ENCODE measurements around the gene MET.
"Not testable (repeated sequence)": the region's sequence is repeated elsewhere in the genome, so short reads cannot be mapped to it uniquely, and the experiment has no call there.

The MET gene

GRCh38 chr7:116728413-116728812, 56.4 kb downstream of the MET start:
- DNase-seq (ENCODE audit: low spot score) = no peak

DNA sequence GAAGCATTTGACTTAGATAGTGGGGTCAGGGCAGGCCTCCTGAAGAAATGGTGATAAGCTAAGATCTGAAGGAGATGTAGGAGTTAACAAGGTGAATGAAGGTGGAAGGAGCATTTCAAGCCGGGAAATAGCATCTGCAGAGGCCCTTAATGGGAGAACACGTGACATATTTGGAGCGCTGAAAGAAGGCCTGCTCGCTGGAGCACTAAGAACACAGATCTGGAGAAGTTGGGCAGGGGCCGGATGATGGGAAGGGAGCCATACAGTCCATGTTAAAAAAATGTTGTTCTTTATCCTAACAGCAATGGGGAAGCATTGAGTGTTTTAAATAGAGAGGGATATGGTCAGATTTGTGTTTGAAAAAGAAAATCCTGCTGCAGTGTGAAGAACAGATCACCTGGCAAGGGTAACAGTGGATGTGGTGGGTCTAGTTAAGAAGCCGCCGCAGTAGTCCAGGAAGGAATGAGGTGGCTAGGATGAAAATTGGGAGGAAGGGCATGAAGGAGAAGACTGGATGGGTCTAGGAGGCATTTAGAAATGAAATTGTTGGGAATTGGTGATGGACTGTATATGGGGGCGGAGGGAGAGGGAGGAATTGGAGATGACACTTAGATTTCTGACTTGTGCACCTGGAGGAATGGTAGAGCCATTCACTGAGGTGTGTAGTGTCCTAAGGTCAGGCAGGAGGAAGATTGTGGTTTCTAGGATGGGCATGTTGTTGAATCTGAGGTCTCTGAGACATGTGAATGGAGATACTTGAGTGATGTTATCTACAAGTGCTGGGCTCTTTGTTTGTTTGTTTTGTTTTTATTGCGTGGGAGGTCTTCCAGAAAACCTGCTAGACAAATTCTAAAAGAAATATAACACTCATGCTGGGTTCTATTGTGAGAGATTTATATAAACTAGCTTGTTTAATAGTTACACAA, 58.4 kb downstream of the MET start:
- DNase-seq (ENCODE audit: low spot score) = no peak

- no peak for DNase-seq (ENCODE audit: low spot score)
Observed at GRCh38 chr7:116731023-116731395, 59.0 kb downstream of the MET start.

DNA sequence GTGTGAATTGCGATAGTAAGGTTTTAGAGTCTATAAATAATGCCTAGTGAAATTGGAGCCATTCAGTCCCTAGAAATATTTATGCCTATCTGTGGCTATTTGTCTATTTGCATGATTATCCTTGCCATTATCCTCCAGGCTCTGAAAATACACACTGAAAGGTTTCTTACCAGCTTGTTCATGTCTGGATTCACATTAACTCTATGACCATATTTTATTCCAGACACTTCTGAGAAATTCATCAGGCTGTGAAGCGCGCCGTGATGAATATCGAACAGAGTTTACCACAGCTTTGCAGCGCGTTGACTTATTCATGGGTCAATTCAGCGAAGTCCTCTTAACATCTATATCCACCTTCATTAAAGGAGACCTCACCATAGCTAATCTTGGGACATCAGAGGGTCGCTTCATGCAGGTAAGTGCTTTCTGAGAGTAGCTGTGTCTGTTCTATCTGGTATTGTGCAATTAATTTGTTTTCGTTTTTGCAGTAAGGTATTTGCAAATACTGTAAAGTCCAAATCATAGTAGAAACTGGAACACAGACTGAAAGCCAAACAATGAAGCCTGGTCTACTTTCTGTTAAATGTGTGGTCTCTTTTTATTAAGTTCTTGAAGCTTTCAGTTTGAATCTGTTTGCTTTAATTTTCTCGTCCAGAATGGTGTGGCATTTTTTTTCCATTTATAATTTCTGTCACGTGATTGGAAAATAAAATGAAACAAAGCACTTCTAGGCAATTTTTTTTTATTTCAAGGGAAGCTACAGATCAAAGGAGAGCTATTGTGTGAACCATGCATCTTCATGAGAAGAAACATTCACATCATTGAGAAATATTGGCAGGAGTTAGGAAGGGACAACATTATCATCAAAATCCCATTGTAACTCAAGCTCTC, 59.7 kb downstream of the MET start:
- no peak for DNase-seq (ENCODE audit: low spot score)

DNA sequence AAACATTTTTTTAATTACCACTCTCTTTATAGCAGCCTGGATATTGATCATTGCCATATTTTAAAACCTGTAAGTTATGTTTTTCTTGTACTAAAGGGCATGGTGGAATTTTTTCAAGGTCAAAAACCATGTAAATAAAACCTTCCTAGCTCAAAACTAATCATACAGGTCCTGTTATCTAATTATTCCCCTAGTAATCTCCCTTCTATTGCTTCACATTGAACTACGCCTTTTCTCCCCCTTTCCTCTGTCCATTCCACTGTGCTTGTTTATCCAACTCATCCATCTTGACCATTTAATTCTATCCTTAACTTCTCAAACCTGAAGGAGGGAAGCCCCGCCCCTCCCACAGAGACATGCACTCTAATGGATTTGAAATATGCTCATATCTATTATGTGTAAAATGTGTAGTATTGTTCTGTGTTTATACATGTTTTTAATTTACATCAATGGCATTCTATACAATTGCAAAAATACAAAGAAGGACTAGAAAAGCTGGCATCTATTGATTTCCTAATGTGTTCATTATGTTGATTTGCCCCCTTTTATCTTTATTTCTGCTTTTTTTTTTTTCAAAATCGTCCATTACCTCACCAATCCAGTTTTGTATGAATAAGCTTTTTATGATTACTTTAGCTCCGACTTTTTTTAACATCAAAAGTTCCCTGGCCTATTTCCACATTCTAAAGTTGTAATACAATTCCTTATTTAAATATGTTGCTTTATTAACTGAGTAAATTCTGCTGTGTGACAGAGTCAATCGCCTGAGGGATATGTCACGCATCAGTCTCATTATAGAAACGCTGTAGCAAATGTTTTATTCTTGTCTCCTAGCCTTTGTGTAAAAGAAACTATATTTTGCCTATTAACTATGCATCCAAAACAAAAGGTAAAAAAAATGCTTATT, 61.0 kb downstream of the MET start:
- no peak for DNase-seq (ENCODE audit: low spot score)

DNA sequence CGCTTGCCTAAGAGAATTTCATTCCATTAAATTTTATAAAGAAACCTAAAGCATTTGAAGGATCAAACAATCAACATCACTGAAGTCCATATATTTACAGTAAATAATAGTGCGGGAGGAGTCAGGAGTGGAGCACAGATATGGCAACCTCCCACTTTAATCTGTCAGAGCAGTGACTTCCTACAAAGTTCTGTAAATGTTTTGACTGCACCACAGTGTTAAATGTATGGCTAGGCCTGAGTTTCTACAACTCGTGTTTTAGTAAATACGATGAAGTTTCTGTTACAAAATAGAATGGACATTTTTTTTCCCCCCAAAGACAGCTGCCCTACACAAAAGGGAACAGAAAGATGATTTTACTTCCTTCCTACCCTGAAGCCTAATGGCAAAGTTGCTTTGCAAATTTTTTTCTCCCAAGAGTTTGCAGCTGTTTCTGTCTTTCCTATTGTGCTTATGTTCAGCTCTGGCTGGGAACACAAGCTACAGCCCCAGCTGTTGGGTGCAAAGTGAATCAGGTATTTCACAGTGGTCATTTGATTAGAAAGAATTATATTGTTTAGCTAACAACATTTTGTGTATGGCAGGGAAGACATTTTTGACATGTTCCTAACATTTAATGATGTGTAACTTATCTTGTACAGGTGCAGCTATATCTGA, 62.1 kb downstream of the MET start:
- no peak for DNase-seq (ENCODE audit: low spot score)

DNA sequence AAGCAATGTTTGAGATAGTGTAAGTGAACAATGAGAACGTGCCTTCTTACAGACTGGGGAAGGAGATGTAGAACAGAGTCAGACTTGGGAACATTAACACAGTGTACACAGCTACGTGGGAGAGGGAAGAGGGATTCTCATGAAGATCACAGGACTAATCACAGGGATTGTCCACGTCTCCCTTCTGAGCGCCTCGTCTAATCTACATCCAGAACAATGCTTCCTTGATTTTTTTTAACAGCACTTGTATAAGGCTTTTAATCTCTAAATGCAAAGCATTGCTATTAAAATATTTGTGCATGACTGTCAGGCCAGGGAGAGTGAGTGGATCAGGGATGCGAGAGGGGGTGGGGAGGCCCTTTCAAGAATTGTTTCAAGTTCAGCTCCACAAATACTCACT, 62.7 kb downstream of the MET start:
- DNase-seq (ENCODE audit: low spot score) = no peak

- DNase-seq (ENCODE audit: low spot score) = no peak
Observed at GRCh38 chr7:116736927-116737715, 65.1 kb downstream of the MET start.

DNA sequence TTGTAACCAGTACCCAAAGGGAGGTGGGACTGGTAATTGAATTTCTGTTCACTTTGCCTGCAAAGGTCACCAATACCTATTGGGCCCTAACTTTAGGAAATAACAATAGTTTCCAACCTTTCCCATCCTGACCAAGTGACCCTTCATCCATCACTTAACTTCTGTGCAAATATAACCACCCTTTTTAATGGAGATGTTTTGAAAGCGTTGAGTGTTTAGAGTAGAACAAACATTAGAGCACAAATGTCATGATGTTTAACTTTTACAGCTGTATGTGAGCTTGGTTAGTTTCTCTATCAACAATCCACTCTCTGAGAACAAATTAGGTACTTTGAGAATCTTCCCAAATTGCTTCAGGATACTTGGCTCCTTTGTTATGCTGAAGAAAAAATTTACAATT, 66.4 kb downstream of the MET start:
- no peak for DNase-seq (ENCODE audit: low spot score)

- DNase-seq (ENCODE audit: low spot score) = no peak
Observed at GRCh38 chr7:116739307-116739706, 67.3 kb downstream of the MET start.

- DNase-seq (ENCODE audit: low spot score) = no peak
Observed at GRCh38 chr7:116740231-116740630, 68.2 kb downstream of the MET start.

GRCh38 chr7:116740755-116741462, 68.9 kb downstream of the MET start:
- no peak for DNase-seq (ENCODE audit: low spot score)

DNA sequence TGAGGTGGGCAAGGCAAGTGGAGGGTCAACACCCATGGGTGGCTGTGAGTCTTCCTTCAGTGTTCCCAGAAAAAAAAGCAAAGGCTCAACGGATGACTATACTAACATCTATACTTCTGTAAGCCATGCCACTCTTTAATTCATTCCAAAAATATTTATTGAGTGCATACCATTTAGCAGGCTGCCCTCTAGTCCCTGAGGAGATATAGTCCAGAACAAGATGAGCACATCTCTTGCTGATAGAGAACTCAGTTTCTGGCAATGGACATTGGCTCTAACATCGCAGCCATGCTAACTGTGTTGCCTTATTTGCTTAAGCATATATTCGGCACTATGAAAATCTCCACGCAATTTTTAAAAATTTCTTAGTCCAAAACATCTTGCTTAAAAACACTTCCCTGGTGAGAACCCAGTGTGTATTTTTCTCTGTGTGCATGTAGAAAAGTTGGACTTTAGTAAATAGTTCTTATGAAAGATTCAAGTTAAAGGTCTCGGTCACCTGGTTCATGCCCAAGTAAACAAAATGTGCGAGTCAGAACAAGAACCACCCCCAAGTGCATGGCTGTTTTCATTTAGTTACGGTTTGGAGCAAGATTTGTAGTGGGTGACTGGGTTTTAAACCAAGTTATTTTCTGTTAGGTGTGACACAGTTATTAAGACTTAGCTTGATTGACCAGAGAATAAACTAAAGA, 69.8 kb downstream of the MET start:
- no peak for DNase-seq (ENCODE audit: low spot score)

DNA sequence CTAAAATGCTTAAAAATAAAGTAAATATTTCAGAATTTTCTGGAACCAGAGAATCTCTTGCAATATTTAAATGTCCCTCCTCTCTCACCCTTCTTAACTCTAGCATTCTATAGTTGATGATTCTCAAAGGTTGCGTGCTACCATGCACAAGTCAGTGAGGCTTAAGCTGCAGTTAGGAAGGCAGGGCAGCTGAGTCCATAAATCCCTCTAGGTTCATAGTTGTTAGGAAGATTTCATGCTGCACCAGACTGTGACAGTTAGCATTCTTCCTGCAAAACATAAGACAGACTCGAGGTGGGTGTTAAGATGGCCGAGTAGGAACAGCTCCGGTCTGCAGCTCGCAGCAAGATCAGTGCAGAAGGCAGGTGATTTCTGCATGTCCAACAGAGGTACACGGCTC, 70.6 kb downstream of the MET start:
- DNase-seq (ENCODE audit: low spot score) = no peak

DNA sequence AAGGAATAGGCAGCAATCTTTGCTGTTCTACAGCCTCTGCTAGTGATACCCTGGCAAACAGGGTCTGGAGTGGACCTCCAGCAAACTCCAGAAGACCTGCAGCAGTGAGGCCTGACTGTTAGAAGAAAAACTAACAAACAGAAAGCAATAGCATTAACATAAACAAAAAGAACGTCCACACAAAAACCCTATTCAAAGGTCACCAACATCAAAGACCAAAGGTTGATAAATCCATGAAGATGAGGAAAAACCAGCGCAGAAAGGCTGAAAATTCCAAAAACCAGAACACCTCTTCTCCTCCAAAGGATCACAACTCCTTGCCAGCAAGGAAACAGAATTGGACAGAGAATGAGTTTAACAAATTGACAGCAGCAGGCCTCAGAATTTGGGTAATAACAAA, 71.8 kb downstream of the MET start:
- DNase-seq (ENCODE audit: low spot score) = not testable (repeated sequence)

GRCh38 chr7:116746388-116746787, 74.4 kb downstream of the MET start:
- DNase-seq (ENCODE audit: low spot score) = not testable (repeated sequence)

DNA sequence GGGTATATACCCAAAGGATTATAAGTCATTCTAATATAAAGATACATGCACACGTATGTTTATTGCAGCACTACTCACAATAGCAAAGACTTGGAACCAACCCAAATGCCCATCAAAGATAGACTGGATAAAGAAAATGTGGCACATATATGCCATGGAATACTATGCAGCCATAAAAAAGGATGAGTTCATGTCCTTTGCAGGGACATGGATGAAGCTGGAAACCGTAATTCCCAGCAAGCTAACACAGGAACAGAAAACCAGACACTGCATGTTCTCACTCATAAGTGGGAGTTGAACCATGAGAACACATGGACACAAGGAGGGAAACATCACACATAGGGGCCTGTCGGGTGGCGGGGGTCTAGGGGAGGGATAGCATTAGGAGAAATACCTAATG, 79.1 kb downstream of the MET start:
- DNase-seq (ENCODE audit: low spot score) = not testable (repeated sequence)

GRCh38 chr7:116752305-116753074, 80.5 kb downstream of the MET start:
- no peak for DNase-seq (ENCODE audit: low spot score)

- no peak for DNase-seq (ENCODE audit: low spot score)
Observed at GRCh38 chr7:116753130-116753529, 81.1 kb downstream of the MET start.
